ENCODE data around the gene BORCS6. TPM values are rescaled to one million over a fixed set of nuclear protein-coding genes. Genes with fewer than 3 reads are reported as not detected.
A peak's percentile ranks its signal among the peaks of the same experiment; 100 is the strongest.

The BORCS6 gene
- total RNA-seq, 3 donors from 2014 or later: 5.0 to 5.6 (median 5.2) TPM

GRCh38 chr17:8167526-8167925 lies 22.5 kb downstream of the BORCS6 start:
- Mint-ChIP-seq H3K27me3 (ENCODE audit: low read depth) (no peaks in the 10 kb centered on the region), H3K4me3 (no peak overlapping the region), H3K36me3 (ENCODE audit: insufficient read depth) (no peaks in the 10 kb centered on the region), H3K9me3 (no peaks in the 10 kb centered on the region), H3K4me1 (ENCODE audit: low read depth) (peaks cover 26% of the 10 kb centered on the region)
- DNase-seq (no peak), ATAC-seq (no peak)

DNA sequence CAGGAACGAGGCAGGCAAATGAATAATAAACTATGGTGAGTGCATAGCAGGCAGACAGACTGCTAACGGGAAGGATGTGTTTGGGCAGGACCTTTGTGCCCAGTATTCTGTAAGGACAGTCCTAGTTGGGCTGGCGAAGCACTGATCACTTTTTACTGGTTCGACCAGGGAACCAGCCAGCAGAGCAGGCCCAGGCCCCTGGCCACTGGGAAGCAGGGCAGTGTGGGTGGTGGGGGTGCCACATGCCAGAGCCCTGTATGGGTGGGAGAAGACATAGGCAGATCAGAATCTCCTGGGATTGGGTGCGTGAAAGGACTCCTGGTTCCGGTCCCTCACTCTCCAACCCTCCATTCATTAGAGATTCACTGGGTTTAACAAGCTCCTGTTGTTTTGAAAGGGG lies 23.2 kb downstream of the BORCS6 start:
- H3K27me3 Mint-ChIP-seq (ENCODE audit: low read depth): no peaks in the 10 kb centered on the region
- ATAC-seq: no peak

GRCh38 chr17:8164815-8165131 lies 25.2 kb downstream of the BORCS6 start:
- DNase-seq (no peak), ATAC-seq (no peak)
- Mint-ChIP-seq H3K4me3 (peak overlapping the region; percentile 83), H3K9me3 (no peaks in the 10 kb centered on the region), H3K27me3 (ENCODE audit: low read depth) (no peaks in the 10 kb centered on the region), H3K4me1 (ENCODE audit: low read depth) (peaks cover 42% of the 10 kb centered on the region), H3K36me3 (ENCODE audit: insufficient read depth) (peaks cover 16% of the 10 kb centered on the region)

More for the DNA sequence above, 23.2 kb downstream of the BORCS6 start:
- Mint-ChIP-seq H3K36me3 (ENCODE audit: insufficient read depth) (peaks cover 1% of the 10 kb centered on the region), H3K9me3 (no peaks in the 10 kb centered on the region), H3K4me3 (no peak overlapping the region), H3K4me1 (ENCODE audit: low read depth) (peaks cover 27% of the 10 kb centered on the region)
- DNase-seq: no peak

GRCh38 chr17:8163978-8164814 lies 25.8 kb downstream of the BORCS6 start:
- H3K4me3 Mint-ChIP-seq: peak overlapping the region; percentile 83
- ATAC-seq (peak; percentile 56 to 57), DNase-seq (peak; percentile 47)
- no peaks in the 10 kb centered on the region for H3K9me3 Mint-ChIP-seq
- peaks cover 16% of the 10 kb centered on the region for H3K36me3 Mint-ChIP-seq (ENCODE audit: insufficient read depth)
- no peaks in the 10 kb centered on the region for H3K27me3 Mint-ChIP-seq (ENCODE audit: low read depth)
- H3K4me1 Mint-ChIP-seq (ENCODE audit: low read depth): peaks cover 48% of the 10 kb centered on the region

DNA sequence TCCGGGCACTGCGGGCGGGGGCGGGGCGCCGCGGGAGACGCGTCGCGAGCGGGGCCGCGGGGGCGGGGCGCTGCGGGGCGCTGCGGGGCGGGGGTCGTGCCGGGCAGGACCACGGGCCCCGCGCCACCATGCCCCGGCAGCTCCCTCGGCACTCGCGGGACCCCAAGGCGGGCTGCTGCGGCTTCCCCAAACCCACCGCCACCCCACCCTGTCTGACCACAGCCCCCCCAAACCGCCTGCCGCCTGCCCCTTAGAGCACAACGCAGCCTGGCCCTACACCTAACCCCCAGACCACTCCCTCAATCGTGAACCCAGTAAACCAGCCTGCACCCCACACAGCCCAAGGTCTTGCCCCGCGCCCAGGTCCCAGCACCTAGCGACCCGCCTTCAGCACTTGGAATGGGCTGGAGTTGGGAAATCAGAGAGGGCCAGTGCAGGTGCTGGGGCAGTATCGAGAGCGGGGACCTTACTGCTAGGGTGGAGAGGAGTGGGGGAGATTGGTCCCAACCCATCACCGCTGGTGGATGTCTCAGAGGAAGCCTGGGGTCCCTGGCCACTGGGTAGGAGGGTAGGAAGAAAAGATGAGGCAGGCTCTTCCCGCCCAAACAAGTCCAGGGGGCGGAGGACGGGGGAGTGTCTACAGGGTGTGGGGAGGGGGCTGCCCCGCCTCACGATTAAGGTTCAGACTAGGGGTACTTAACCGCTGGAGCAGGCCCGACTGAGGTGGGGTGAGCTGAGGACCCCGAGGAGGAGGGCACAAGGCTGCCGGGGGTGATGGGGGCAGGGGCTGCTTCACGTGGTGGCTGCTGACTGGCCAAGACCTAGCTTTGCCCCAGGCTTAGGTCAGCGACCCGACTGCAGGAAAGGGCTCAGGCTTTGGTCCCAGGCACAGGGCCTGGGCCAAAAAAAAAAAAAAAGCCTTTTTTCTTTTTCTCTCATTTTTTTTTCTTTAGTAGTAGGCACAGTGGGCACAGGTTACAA lies 26.7 kb downstream of the BORCS6 start:
- Mint-ChIP-seq H3K27me3 (ENCODE audit: low read depth) (no peaks in the 10 kb centered on the region), H3K9me3 (no peaks in the 10 kb centered on the region), H3K36me3 (ENCODE audit: insufficient read depth) (peaks cover 21% of the 10 kb centered on the region), H3K4me3 (peak overlapping the region; percentile 83), H3K4me1 (ENCODE audit: low read depth) (peaks cover 55% of the 10 kb centered on the region)
- DNase-seq: no peak
- peak; percentile 10 to 14 for ATAC-seq

- Mint-ChIP-seq H3K4me3 (peak within 1 kb of the TSS; percentile 88), H3K27me3 (ENCODE audit: low read depth) (no peaks in the 10 kb centered on the region), H3K9me3 (no peaks in the 10 kb centered on the region), H3K4me1 (ENCODE audit: low read depth) (peaks cover 56% of the 10 kb centered on the region), H3K36me3 (ENCODE audit: insufficient read depth) (peaks cover 21% of the 10 kb centered on the region)
- DNase-seq: peak; percentile 77
- ATAC-seq: peak; percentile 70 to 74
Observed at GRCh38 chr17:8162233-8162996, 27.6 kb downstream of the BORCS6 start, which contains the start of gene VAMP2. Gene VAMP2, minus strand, starts transcription at chr17:8162948. Its CDS starts 69 bp downstream, at chr17:8162879.

GRCh38 chr17:8161289-8162232 lies 28.4 kb downstream of the BORCS6 start:
- peak; percentile 5 to 8 for ATAC-seq
- H3K36me3 Mint-ChIP-seq (ENCODE audit: insufficient read depth): peaks cover 21% of the 10 kb centered on the region
- no peak for DNase-seq

GRCh38 chr17:8160741-8161221 lies 29.2 kb downstream of the BORCS6 start:
- no peak for DNase-seq

More at GRCh38 chr17:8161289-8162232, 28.4 kb downstream of the BORCS6 start:
- Mint-ChIP-seq H3K9me3 (no peaks in the 10 kb centered on the region), H3K4me3 (peak overlapping the region; percentile 88), H3K4me1 (ENCODE audit: low read depth) (peaks cover 56% of the 10 kb centered on the region), H3K27me3 (ENCODE audit: low read depth) (no peaks in the 10 kb centered on the region)

GRCh38 chr17:8160224-8160577 lies 29.8 kb downstream of the BORCS6 start:
- ATAC-seq (no peak), DNase-seq (no peak)
- Mint-ChIP-seq H3K27me3 (ENCODE audit: low read depth) (no peaks in the 10 kb centered on the region), H3K9me3 (no peaks in the 10 kb centered on the region), H3K4me3 (peak overlapping the region; percentile 57), H3K4me1 (ENCODE audit: low read depth) (peaks cover 56% of the 10 kb centered on the region), H3K36me3 (ENCODE audit: insufficient read depth) (peaks cover 21% of the 10 kb centered on the region)

More at GRCh38 chr17:8160741-8161221, 29.2 kb downstream of the BORCS6 start:
- ATAC-seq: no peak
- peak overlapping the region; percentile 88 for H3K4me3 Mint-ChIP-seq
- H3K9me3 Mint-ChIP-seq: no peaks in the 10 kb centered on the region
- peaks cover 56% of the 10 kb centered on the region for H3K4me1 Mint-ChIP-seq (ENCODE audit: low read depth)
- no peaks in the 10 kb centered on the region for H3K27me3 Mint-ChIP-seq (ENCODE audit: low read depth)
- H3K36me3 Mint-ChIP-seq (ENCODE audit: insufficient read depth): peaks cover 21% of the 10 kb centered on the region

- peaks cover 50% of the 10 kb centered on the region for H3K4me1 Mint-ChIP-seq (ENCODE audit: low read depth)
- ATAC-seq (no peak), DNase-seq (no peak)
- peaks cover 21% of the 10 kb centered on the region for H3K36me3 Mint-ChIP-seq (ENCODE audit: insufficient read depth)
- H3K4me3 Mint-ChIP-seq: peak overlapping the region; percentile 58
- H3K9me3 Mint-ChIP-seq: no peaks in the 10 kb centered on the region
- H3K27me3 Mint-ChIP-seq (ENCODE audit: low read depth): no peaks in the 10 kb centered on the region
Observed at GRCh38 chr17:8159459-8160223, 30.3 kb downstream of the BORCS6 start.

- DNase-seq (no peak), ATAC-seq (no peak)
- Mint-ChIP-seq H3K27me3 (ENCODE audit: low read depth) (no peaks in the 10 kb centered on the region), H3K4me3 (peak overlapping the region; percentile 68), H3K4me1 (ENCODE audit: low read depth) (peaks cover 45% of the 10 kb centered on the region), H3K9me3 (no peaks in the 10 kb centered on the region), H3K36me3 (ENCODE audit: insufficient read depth) (peaks cover 21% of the 10 kb centered on the region)
Observed at GRCh38 chr17:8159032-8159400, 31.0 kb downstream of the BORCS6 start.

DNA sequence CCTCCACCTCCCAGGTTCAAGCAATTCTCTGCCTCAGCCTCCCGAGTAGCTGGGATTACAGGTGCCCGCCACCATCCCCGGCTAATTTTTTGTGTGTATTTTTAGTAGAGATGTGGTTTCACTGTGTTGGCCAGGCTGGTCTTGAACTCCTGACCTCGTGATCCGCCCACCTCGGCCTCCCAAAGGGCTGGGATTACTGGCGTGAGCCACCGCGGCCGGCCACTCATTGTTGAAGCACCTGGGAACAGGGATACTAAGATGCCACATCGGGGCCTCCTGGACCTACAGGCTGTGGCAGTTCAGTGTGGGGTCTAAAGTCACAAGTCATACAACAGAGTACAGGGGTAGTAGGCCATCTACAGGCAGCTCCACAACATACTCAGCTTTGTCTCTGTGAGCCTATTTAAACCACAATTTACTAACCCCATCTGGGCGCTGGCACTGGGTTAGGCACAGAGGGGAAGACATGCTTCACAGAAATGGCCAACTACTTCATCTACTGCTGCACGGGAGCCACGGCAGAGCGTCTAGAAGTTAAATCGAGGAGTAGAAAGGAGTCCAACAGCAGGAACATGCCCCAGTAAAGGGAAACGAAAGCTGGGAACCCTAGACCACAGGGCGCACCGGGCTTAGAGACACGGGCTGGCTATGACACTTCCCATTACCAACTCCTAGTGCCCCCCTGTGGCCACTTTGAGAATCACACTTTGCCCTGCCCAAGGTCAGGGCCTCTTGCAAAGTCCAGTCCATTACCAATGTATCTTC lies 31.5 kb downstream of the BORCS6 start:
- DNase-seq: peak; percentile 83
- H3K4me1 Mint-ChIP-seq (ENCODE audit: low read depth): peaks cover 39% of the 10 kb centered on the region
- no peaks in the 10 kb centered on the region for H3K27me3 Mint-ChIP-seq (ENCODE audit: low read depth)
- H3K4me3 Mint-ChIP-seq: peak overlapping the region; percentile 68
- no peaks in the 10 kb centered on the region for H3K9me3 Mint-ChIP-seq
- peaks cover 21% of the 10 kb centered on the region for H3K36me3 Mint-ChIP-seq (ENCODE audit: insufficient read depth)
- no peak for ATAC-seq
